ENCODE measurements around the gene C1orf87. TPM values are rescaled to one million over a fixed set of nuclear protein-coding genes. Genes with fewer than 3 reads are reported as not detected.

Gene C1orf87
- not detected for total RNA-seq
- polyA plus RNA-seq (2013, experiment 1 of 2) = not detected
- polyA plus RNA-seq (2013, experiment 2 of 2) = not detected
- long read RNA-seq, experiment 1 = 0 reads
- long read RNA-seq, experiment 2 = 0 reads
- long read RNA-seq, experiment 3, partial matches to known transcripts = 1 of 2 reads
- long read RNA-seq, experiment 3, other reads (novel, unspliced or antisense) = 0 of 2 reads
- long read RNA-seq, experiment 4 = 0 reads

- no peak for TF ChIP-seq CTCF (conservative IDR thresholded peaks at IDR 0.05)
- Mint-ChIP-seq H3K27me3 (ENCODE audit: insufficient read depth) (peaks cover 45% of the 10 kb centered on the region), H3K9me3 (no peaks in the 10 kb centered on the region), H3K27ac (peak within 1 kb of the TSS; percentile 61), H3K4me3 (peak within 1 kb of the TSS; percentile 44), H3K36me3 (ENCODE audit: low read depth) (no peaks in the 10 kb centered on the region), H3K4me1 (peaks cover 3% of the 10 kb centered on the region)
- Histone ChIP-seq H3K27me3 (ENCODE audit: control insufficient read depth, insufficient read depth, low read length, poor library complexity, severe bottlenecking) (peaks cover 32% of the 10 kb centered on the region), H3K36me3 (ENCODE audit: control insufficient read depth, insufficient read depth, low read length) (no peaks in the 10 kb centered on the region), H3K9ac (ENCODE audit: extremely low read depth, low read length, poor library complexity, severe bottlenecking) (no peak within 1 kb of the TSS), H3K4me1 (ENCODE audit: control insufficient read depth, insufficient read depth, low read length) (no peaks in the 10 kb centered on the region), H3K27ac (ENCODE audit: low read depth, low read length) (no peak within 1 kb of the TSS), H3K9me3 (ENCODE audit: control insufficient read depth, low read length) (no peaks in the 10 kb centered on the region), H3K4me3 (ENCODE audit: low read length) (peak within 1 kb of the TSS; percentile 67)
- 22 to 37% methylated on average over 18 to 36 of the region's 36 CpGs for WGBS, 2 experiments (ENCODE audit: insufficient coverage in 1 of 2, insufficient read length in 1 of 2)
- peak; percentile 88 for DNase-seq
Measured at GRCh38 chr1:60073605-60074278, at the start of gene C1orf87. Gene C1orf87, minus strand, starts transcription at chr1:60073770. Its CDS starts 1,127 bp downstream, at chr1:60072643.

GRCh38 chr1:60118085-60118484 lies 44.5 kb upstream of the C1orf87 start:
- no peak for DNase-seq
- TF ChIP-seq CTCF (conservative IDR thresholded peaks at IDR 0.05) = no peak
- Mint-ChIP-seq H3K36me3 (ENCODE audit: low read depth) (no peaks in the 10 kb centered on the region), H3K4me1 (peaks cover 4% of the 10 kb centered on the region), H3K9me3 (no peaks in the 10 kb centered on the region), H3K4me3 (no peak overlapping the region), H3K27me3 (ENCODE audit: insufficient read depth) (no peaks in the 10 kb centered on the region), H3K27ac (no peak overlapping the region)
- no peak overlapping the region for H3K27ac ChIP-seq (ENCODE audit: low read depth, low read length)
- 87 to 97% methylated on average over 4 of the region's 4 CpGs for WGBS, 2 experiments (ENCODE audit: insufficient coverage in 1 of 2, insufficient read length in 1 of 2)
- no peak overlapping the region for H3K9ac ChIP-seq (ENCODE audit: extremely low read depth, low read length, poor library complexity, severe bottlenecking)
- H3K4me1 ChIP-seq (ENCODE audit: control insufficient read depth, insufficient read depth, low read length) = no peaks in the 10 kb centered on the region
- no peaks in the 10 kb centered on the region for H3K36me3 ChIP-seq (ENCODE audit: control insufficient read depth, insufficient read depth, low read length)
- H3K27me3 ChIP-seq (ENCODE audit: control insufficient read depth, insufficient read depth, low read length, poor library complexity, severe bottlenecking) = no peaks in the 10 kb centered on the region
- no peaks in the 10 kb centered on the region for H3K9me3 ChIP-seq (ENCODE audit: control insufficient read depth, low read length)
- no peak overlapping the region for H3K4me3 ChIP-seq (ENCODE audit: low read length)

GRCh38 chr1:60114745-60115318 lies 41.3 kb upstream of the C1orf87 start:
- Histone ChIP-seq H3K9me3 (ENCODE audit: control insufficient read depth, low read length) (no peaks in the 10 kb centered on the region), H3K4me1 (ENCODE audit: control insufficient read depth, insufficient read depth, low read length) (no peaks in the 10 kb centered on the region), H3K36me3 (ENCODE audit: control insufficient read depth, insufficient read depth, low read length) (no peaks in the 10 kb centered on the region), H3K27me3 (ENCODE audit: control insufficient read depth, insufficient read depth, low read length, poor library complexity, severe bottlenecking) (no peaks in the 10 kb centered on the region), H3K4me3 (ENCODE audit: low read length) (no peak overlapping the region), H3K27ac (ENCODE audit: low read depth, low read length) (peak overlapping the region; percentile 36), H3K9ac (ENCODE audit: extremely low read depth, low read length, poor library complexity, severe bottlenecking) (no peak overlapping the region)
- Mint-ChIP-seq H3K27me3 (ENCODE audit: insufficient read depth) (no peaks in the 10 kb centered on the region), H3K9me3 (no peaks in the 10 kb centered on the region), H3K27ac (no peak overlapping the region), H3K4me1 (peaks cover 7% of the 10 kb centered on the region), H3K36me3 (ENCODE audit: low read depth) (no peaks in the 10 kb centered on the region), H3K4me3 (no peak overlapping the region)
- DNase-seq = peak; percentile 47
- peak; percentile 30 for TF ChIP-seq CTCF (conservative IDR thresholded peaks at IDR 0.05)
- 58 to 66% methylated on average over 5 to 7 of the region's 7 CpGs for WGBS, 2 experiments (ENCODE audit: insufficient coverage in 1 of 2, insufficient read length in 1 of 2)

Data from endodermal cell (in vitro differentiated cells).